Duodenal mucosa (tissue), 2 donors: Measurements from ENCODE around the gene CHRNB2.

Source experiments
- H3K27ac ChIP-seq: one replicate; pipeline ENCODE4 v1.7.0; 2013; ENCODE audit warnings: low read depth, low read length
- H3K27me3 ChIP-seq, 2 donors: one replicate each; pipeline ENCODE4 v1.7.0; 2013; ENCODE audit warnings: low read length in 2 of 2, control low read depth in 1 of 2; ENCODE audit not compliant: insufficient read depth in 2 of 2, control insufficient read depth in 1 of 2
- H3K36me3 ChIP-seq, 2 donors: one replicate each; pipeline ENCODE4 v1.7.0; 2013; ENCODE audit warnings: low read length in 2 of 2, control low read depth in 1 of 2; ENCODE audit not compliant: insufficient read depth in 2 of 2, control insufficient read depth in 1 of 2
- H3K4me1 ChIP-seq, 2 donors: one replicate each; pipeline ENCODE4 v1.7.0; 2013; ENCODE audit warnings: low read length in 2 of 2, control low read depth in 1 of 2; ENCODE audit not compliant: insufficient read depth in 2 of 2, control insufficient read depth in 1 of 2
- H3K4me3 ChIP-seq, 2 donors: one replicate each; pipeline ENCODE4 v1.7.0; 2013; ENCODE audit warnings: low read length in 2 of 2, low read depth in 1 of 2
- H3K9ac ChIP-seq, 2 donors: one replicate each; pipeline ENCODE4 v1.7.0; 2013; ENCODE audit warnings: low read length in 2 of 2, low read depth in 1 of 2
- H3K9me3 ChIP-seq, 2 donors: one replicate each; pipeline ENCODE4 v1.7.0; 2013; ENCODE audit warnings: low read length in 2 of 2, control low read depth in 1 of 2; ENCODE audit not compliant: control insufficient read depth in 1 of 2

Gene CHRNB2

DNA sequence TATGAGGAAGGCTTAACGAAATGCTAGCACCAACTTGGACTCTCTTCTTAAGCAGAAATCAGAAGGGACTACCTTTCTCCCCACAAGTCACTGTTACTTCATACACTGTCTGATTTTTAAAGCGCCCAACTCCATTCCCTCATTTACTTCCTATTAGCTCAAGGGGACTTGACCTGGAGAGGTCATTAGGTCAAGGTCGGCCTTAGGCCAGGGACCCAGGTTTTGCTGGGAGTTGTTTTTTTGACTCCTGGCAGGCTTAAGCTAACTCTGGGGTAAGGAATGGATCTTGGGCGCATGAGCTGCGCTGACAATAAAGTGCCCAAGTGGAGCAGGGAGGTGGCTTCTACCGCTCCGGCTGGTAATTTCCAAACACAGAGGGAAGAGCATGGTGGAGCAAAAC lies 23.6 kb downstream of the CHRNB2 start:
- H3K27ac ChIP-seq, result no peak overlapping the region
- no peaks in the 10 kb centered on the region for H3K9me3 ChIP-seq
- H3K9ac ChIP-seq, result no peak overlapping the region
- H3K36me3 ChIP-seq, result peaks cover 75 to 95% of the 10 kb centered on the region in 2 donors
- H3K27me3 ChIP-seq, result no peaks in the 10 kb centered on the region
- H3K4me3 ChIP-seq, result no peak overlapping the region
- no peaks in the 10 kb centered on the region for H3K4me1 ChIP-seq

DNA sequence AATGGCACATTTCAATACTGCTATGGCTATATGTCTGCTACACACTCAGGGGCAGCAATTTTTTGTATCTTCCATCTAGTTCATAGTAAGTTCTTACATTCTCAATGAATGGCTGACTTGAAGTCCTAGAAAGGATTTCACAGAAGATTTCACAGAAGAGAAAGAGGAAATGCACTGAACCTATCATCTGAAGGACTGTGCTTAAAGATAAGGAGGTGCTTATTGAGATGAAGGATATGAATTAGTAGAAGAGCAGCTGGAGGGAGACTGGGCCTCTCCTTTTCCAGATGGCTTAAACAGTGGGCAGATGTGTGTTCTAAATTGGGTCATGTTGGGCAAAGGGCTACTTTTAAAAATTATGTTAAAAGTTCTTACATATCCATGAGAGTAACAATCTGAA lies 25.8 kb downstream of the CHRNB2 start:
- no peak overlapping the region for H3K27ac ChIP-seq
- no peaks in the 10 kb centered on the region for H3K4me1 ChIP-seq
- peaks cover 75 to 95% of the 10 kb centered on the region in 2 donors for H3K36me3 ChIP-seq
- H3K4me3 ChIP-seq, result no peak overlapping the region
- no peaks in the 10 kb centered on the region for H3K27me3 ChIP-seq
- no peaks in the 10 kb centered on the region for H3K9me3 ChIP-seq
- H3K9ac ChIP-seq, result no peak overlapping the region

DNA sequence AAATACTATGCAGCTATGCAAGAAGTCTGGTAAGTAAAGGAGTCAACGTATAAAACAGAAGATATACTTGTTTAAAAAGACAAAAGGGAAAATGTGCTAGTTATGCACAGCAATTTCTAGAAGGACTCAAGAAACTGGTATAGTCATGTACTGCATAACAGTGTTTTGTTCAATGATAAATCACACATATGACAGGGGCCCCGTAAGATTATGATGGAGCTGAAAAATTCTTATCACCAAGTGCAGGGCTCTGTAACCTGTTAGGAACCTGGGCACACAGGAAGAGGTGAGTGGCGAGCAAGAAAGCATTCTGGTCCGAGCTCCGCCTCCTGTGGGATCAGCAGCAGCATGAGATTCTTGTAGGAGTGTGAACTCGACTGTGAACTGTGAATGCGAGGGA lies 27.2 kb downstream of the CHRNB2 start:
- no peak overlapping the region for H3K27ac ChIP-seq
- no peaks in the 10 kb centered on the region for H3K4me1 ChIP-seq
- no peaks in the 10 kb centered on the region for H3K27me3 ChIP-seq
- H3K9me3 ChIP-seq, result no peaks in the 10 kb centered on the region
- H3K9ac ChIP-seq, result no peak overlapping the region
- H3K36me3 ChIP-seq, result peaks cover 65 to 95% of the 10 kb centered on the region in 2 donors
- no peak overlapping the region for H3K4me3 ChIP-seq

DNA sequence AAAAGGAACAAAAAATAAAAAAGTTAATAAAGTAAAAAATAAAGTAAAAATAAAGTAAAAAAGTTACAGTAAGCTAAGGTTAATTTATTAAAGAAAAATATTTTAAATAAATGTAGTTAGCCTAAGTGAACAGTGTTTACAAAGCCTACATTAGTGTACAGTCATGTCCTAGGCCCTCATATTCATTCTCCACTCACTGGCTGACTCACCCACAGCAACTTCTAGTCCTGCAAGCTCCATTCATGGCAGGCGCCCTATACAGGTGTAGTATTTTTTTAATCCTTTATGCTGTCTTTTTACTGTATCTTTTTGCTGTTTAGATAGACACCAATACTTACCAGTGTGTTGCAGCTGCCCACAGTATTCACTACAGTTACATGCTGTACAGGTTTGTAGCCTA lies 28.0 kb downstream of the CHRNB2 start:
- H3K27ac ChIP-seq, result no peak overlapping the region
- H3K9ac ChIP-seq, result no peak overlapping the region
- H3K4me1 ChIP-seq, result no peaks in the 10 kb centered on the region
- H3K36me3 ChIP-seq, result peaks cover 59 to 91% of the 10 kb centered on the region in 2 donors
- no peaks in the 10 kb centered on the region for H3K27me3 ChIP-seq
- no peaks in the 10 kb centered on the region for H3K9me3 ChIP-seq
- no peak overlapping the region for H3K4me3 ChIP-seq

DNA sequence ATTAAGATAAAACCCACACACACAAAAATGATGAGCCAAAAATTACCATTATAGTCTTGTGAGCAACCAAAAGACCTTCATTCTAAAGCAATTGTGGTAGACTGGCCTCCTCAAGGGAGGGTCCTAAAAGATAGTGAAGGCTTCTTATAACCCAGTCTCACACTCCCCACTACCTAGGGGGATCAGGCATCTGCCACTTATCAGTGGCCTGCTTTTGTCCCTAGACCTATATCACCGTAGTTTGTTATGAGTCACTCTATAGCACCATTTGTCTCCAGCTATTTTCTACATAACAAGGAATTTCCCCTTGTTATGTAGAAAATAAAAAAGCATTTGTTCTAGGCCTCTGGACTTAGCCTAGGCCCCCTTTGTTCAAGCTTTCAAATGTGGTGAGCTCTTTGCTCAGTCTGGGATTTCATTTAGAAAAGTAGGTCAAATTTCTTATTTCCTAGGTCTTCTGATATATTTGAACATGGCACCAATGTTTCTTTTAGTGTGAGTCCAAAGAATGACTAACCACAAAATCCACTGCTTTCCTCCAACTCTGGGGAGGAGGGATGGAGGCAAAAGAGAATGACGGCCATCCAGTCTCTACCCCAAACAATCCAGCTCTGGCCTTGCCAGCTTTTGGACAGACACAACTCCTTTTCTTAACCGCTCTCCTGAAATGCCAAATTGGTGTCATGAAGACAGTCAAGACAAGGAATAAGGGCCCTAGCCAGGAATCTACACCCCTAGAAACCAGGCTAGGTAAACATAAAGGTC lies 31.5 kb downstream of the CHRNB2 start:
- Histone ChIP-seq H3K9me3 (no peaks in the 10 kb centered on the region), H3K27ac (no peak overlapping the region), H3K4me3 (no peak overlapping the region), H3K4me1 (peaks cover 0 to 4% of the 10 kb centered on the region in 2 donors), H3K36me3 (peaks cover 46 to 84% of the 10 kb centered on the region in 2 donors), H3K27me3 (no peaks in the 10 kb centered on the region), H3K9ac (no peak overlapping the region)

DNA sequence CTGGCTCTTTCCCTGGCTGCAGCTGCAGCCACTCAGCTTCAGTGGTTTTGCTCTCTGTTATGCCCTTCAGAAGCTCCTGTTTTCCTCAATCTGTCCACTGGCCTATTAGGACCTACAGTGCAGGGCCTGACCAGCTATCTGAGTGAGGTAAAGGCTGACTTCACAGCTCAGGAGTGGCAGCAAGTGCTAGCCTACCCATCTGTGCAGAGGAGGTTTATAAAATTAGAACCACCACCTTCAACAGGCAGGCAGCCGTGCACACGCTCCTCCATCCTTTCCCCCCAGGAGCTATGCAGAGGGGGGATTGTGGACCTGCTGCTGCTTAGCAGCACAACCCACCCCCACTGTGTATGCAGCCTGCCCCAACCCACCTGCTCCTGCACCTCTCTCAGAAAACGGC lies 32.1 kb downstream of the CHRNB2 start:
- Histone ChIP-seq H3K4me3 (no peak overlapping the region), H3K27me3 (no peaks in the 10 kb centered on the region), H3K27ac (no peak overlapping the region), H3K4me1 (peaks cover under 1 to 8% of the 10 kb centered on the region in 2 donors), H3K9me3 (no peaks in the 10 kb centered on the region), H3K9ac (no peak overlapping the region), H3K36me3 (peaks cover 40 to 80% of the 10 kb centered on the region in 2 donors)

DNA sequence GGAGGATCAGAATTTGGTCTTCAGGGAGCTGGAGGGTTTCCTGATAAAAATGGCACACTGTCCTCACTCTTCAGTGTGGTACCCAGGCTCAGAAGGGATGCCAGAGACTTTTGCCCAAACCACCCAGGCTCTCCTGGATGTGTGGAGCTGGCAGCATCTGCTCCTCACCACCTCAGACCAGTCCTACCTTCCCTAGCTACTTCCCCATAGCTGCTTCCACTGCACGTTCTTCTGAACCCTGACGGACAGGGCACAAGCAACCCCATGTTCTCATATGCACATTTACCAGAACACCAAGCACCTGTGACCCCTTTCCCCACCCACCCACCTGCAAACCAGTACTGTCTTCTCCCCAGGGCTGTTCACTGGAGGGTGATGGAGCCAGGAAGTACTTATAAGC lies 35.7 kb downstream of the CHRNB2 start:
- Histone ChIP-seq H3K4me1 (peaks cover 17 to 27% of the 10 kb centered on the region in 2 donors), H3K9ac (no peak overlapping the region), H3K9me3 (no peaks in the 10 kb centered on the region), H3K27me3 (no peaks in the 10 kb centered on the region), H3K36me3 (peaks cover 13 to 51% of the 10 kb centered on the region in 2 donors), H3K4me3 (no peak overlapping the region), H3K27ac (no peak overlapping the region)

DNA sequence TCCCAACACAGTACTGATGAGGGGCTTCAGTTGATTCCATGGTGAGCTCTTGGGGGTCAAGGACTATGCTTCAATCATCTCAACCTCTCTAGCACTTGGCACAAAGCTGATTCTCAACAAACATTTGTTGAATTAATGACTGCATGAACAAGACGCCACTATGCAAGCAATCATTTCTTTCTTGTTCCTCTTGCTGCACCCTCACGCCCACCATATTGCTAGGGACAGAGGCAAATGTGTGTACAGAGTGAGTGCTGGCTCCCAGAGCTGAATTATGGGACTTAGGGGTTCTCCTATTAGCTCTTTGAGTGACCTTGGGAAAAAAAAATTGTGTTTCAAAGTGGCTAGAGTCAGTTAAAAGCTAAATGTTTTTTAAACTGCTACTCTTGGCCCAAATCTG lies 38.0 kb downstream of the CHRNB2 start:
- no peaks in the 10 kb centered on the region for H3K27me3 ChIP-seq
- H3K4me3 ChIP-seq, result no peak overlapping the region
- H3K9ac ChIP-seq, result no peak overlapping the region
- no peak overlapping the region for H3K27ac ChIP-seq
- H3K9me3 ChIP-seq, result no peaks in the 10 kb centered on the region
- peaks cover 8 to 33% of the 10 kb centered on the region in 2 donors for H3K36me3 ChIP-seq
- peaks cover 17 to 35% of the 10 kb centered on the region in 2 donors for H3K4me1 ChIP-seq

DNA sequence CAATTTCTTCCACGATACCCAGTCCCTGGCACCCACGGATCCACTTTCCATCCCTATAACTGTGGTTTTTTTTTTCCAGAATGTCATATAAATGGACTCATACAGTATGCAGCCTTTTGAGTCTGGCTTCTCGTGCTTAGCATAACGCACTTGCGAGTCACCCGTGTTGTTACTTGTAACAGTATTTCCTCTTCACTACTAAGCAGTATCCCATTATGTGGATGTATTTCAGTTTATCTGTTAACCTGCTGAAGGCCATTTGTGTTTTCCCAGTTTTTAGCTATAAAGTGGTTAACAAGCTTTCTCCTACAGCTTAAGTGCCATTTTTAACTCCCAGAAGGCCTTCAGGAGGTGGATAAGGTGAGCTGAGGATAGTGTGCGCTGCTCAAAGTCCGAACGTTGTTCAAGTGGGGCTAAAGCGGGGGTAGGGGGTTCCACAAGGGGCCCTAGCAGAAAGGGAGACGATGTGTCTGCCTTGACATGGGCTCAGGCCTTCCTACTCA lies 39.6 kb downstream of the CHRNB2 start:
- H3K9ac ChIP-seq, result peak overlapping the region; percentile 79 to 100
- peak overlapping the region; percentile 93 for H3K27ac ChIP-seq
- H3K9me3 ChIP-seq, result no peaks in the 10 kb centered on the region
- peaks cover 17 to 35% of the 10 kb centered on the region in 2 donors for H3K4me1 ChIP-seq
- H3K4me3 ChIP-seq, result peak overlapping the region; percentile 90 to 99
- H3K27me3 ChIP-seq, result no peaks in the 10 kb centered on the region
- H3K36me3 ChIP-seq, result peaks cover 0 to 16% of the 10 kb centered on the region in 2 donors

DNA sequence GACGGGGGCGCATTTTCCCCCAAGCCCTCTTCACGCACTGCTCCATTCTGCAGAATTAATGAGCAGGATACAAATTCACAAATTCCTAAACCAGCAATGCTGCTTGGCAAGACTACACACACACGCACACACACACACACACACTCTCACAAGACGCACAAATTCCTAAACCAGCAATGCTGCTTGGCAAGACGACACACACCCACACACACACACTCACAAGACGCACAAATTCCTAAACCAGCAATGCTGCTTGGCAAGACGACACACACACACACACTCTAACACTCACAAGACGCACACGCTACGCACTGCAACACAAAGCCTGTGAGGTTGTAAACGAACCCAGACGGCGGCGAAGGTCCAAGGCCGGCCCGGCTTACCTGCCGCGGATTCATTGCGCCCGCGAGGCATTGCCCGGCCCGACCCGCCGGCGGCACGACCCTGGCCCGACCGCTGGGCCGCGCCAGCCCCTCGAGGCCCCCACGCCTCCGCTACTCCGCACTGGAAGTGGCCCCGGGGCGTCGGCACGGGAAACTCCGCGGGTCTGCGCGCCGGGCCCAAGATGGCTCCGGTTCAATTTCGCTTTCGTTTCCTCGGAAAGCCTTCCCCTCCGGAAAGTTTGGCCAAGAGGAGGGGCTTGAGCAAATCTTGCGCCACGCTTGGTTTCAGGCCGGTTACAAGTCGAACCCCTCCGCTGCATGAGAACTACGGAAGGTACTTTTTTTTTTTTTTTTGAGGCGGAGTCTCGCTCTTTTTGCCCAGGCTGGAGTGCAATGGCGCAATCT lies 40.2 kb downstream of the CHRNB2 start, which contains the start of gene ADAR:
Gene ADAR, minus strand, starts transcription at position 578 of the 788 bp plus-strand sequence. Its CDS starts 180 bp downstream, at position 398.
- Histone ChIP-seq H3K36me3 (peaks cover 0 to 14% of the 10 kb centered on the region in 2 donors), H3K27me3 (no peaks in the 10 kb centered on the region), H3K27ac (peak within 1 kb of the TSS; percentile 93), H3K4me3 (peak within 1 kb of the TSS; percentile 90 to 99), H3K4me1 (peaks cover 17 to 35% of the 10 kb centered on the region in 2 donors), H3K9ac (peak within 1 kb of the TSS; percentile 79 to 100), H3K9me3 (no peaks in the 10 kb centered on the region)
